Adrenal gland (tissue), 5 donors: ENCODE measurements around the gene S100A4.
"Not testable (repeated sequence)": the region's sequence is repeated elsewhere in the genome, so short reads cannot be mapped to it uniquely, and the experiment has no call there.

Experiments used
- POLR2A ChIP-seq, 2 donors: fragments of 450-650 bp; IDR thresholded peaks; one replicate each; pipeline ENCODE4 v1.6.1; 2017; ENCODE audit warnings: antibody characterized with exemption in 2 of 2, mild to moderate bottlenecking in 2 of 2, moderate library complexity in 1 of 2
- TF ChIP-seq, protein P1 (sequence below), 6 experiments: fragments of 450-650 bp in 4 of 6; fragments of 200-600 bp in 2 of 6; sonication (generic) in 1 of 6; IDR thresholded peaks; 1 replicate in 5 of 6; 2 replicates in 1 of 6; pipeline versions ENCODE4 v1.5.1 to v1.8.0; 2016 to 2021; ENCODE audit warnings: antibody characterized with exemption in 6 of 6, mild to moderate bottlenecking in 2 of 6, moderate library complexity in 1 of 6
- donor health status: DM: no; HTN: no; CAD: no.

DNA sequence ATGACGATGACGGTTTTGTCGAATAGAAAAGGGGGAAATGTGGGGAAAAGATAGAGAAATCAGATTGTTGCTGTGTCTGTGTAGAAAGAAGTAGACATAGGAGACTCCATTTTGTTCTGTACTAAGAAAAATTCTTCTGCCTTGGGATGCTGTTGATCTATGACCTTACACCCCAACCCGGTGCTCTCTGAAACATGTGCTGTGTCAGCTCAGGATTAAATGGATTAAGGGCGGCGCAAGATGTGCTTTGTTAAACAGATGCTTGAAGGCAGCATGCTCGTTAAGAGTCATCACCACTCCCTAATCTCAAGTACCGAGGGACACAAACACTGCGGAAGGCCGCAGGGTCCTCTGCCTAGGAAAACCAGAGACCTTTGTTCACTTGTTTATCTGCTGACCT, 29.9 kb upstream of the S100A4 start:
- not testable (repeated sequence) for TF ChIP-seq POLR2A (IDR thresholded peaks at IDR 0.05)
- TF ChIP-seq, protein P1, sequence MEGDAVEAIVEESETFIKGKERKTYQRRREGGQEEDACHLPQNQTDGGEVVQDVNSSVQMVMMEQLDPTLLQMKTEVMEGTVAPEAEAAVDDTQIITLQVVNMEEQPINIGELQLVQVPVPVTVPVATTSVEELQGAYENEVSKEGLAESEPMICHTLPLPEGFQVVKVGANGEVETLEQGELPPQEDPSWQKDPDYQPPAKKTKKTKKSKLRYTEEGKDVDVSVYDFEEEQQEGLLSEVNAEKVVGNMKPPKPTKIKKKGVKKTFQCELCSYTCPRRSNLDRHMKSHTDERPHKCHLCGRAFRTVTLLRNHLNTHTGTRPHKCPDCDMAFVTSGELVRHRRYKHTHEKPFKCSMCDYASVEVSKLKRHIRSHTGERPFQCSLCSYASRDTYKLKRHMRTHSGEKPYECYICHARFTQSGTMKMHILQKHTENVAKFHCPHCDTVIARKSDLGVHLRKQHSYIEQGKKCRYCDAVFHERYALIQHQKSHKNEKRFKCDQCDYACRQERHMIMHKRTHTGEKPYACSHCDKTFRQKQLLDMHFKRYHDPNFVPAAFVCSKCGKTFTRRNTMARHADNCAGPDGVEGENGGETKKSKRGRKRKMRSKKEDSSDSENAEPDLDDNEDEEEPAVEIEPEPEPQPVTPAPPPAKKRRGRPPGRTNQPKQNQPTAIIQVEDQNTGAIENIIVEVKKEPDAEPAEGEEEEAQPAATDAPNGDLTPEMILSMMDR (IDR thresholded peaks at IDR 0.05), result not testable (repeated sequence)
